Measurements from ENCODE around the gene CNTN4.

DNA sequence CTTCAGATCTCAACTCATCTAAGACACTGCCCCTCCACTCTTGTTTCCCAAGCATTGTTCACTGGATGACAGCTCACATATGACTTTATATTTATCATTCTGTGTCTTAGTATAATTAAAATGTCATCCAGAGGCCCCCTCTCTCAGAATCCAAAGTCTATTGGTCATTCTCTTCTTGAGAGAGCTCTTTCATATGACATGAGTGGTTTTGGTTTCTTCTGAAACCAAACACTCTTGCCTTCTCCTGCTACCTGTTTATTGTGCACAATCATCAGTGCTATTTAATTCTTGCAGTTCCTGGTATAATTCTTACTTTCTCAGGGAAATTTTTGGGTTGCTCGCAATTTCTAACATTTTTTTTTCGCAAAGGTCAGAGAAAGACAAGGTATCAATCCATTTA is 762.0 kb downstream of the CNTN4 start:
- TF ChIP-seq, protein P1, sequence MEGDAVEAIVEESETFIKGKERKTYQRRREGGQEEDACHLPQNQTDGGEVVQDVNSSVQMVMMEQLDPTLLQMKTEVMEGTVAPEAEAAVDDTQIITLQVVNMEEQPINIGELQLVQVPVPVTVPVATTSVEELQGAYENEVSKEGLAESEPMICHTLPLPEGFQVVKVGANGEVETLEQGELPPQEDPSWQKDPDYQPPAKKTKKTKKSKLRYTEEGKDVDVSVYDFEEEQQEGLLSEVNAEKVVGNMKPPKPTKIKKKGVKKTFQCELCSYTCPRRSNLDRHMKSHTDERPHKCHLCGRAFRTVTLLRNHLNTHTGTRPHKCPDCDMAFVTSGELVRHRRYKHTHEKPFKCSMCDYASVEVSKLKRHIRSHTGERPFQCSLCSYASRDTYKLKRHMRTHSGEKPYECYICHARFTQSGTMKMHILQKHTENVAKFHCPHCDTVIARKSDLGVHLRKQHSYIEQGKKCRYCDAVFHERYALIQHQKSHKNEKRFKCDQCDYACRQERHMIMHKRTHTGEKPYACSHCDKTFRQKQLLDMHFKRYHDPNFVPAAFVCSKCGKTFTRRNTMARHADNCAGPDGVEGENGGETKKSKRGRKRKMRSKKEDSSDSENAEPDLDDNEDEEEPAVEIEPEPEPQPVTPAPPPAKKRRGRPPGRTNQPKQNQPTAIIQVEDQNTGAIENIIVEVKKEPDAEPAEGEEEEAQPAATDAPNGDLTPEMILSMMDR (IDR thresholded peaks at IDR 0.05): no peak
- no peak for TF ChIP-seq POLR2A (IDR thresholded peaks at IDR 0.05)
- no peak for TF ChIP-seq EP300 (IDR thresholded peaks at IDR 0.05)

All from tibial nerve (tissue), 4 donors.